ENCODE results near the gene PRSS48.

GRCh38 chr4:151324124-151324751 is 47.3 kb downstream of the PRSS48 start:
- TF ChIP-seq, protein P1, sequence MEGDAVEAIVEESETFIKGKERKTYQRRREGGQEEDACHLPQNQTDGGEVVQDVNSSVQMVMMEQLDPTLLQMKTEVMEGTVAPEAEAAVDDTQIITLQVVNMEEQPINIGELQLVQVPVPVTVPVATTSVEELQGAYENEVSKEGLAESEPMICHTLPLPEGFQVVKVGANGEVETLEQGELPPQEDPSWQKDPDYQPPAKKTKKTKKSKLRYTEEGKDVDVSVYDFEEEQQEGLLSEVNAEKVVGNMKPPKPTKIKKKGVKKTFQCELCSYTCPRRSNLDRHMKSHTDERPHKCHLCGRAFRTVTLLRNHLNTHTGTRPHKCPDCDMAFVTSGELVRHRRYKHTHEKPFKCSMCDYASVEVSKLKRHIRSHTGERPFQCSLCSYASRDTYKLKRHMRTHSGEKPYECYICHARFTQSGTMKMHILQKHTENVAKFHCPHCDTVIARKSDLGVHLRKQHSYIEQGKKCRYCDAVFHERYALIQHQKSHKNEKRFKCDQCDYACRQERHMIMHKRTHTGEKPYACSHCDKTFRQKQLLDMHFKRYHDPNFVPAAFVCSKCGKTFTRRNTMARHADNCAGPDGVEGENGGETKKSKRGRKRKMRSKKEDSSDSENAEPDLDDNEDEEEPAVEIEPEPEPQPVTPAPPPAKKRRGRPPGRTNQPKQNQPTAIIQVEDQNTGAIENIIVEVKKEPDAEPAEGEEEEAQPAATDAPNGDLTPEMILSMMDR (IDR thresholded peaks at IDR 0.05): no peak
- TF ChIP-seq POLR2A (IDR thresholded peaks at IDR 0.05): no peak
